GM18520 (cell line): ENCODE measurements around the gene TRIM67.
"Not testable (repeated sequence)": the region's sequence is repeated elsewhere in the genome, so short reads cannot be mapped to it uniquely, and the experiment has no call there.

Experiments
- ATAC-seq: cut with Tn5 transposase; IDR thresholded peaks from one replicate; pipeline ENCODE4 v1.9.1; 2021; ENCODE audit not compliant: unreplicated experiment

TRIM67 gene

DNA sequence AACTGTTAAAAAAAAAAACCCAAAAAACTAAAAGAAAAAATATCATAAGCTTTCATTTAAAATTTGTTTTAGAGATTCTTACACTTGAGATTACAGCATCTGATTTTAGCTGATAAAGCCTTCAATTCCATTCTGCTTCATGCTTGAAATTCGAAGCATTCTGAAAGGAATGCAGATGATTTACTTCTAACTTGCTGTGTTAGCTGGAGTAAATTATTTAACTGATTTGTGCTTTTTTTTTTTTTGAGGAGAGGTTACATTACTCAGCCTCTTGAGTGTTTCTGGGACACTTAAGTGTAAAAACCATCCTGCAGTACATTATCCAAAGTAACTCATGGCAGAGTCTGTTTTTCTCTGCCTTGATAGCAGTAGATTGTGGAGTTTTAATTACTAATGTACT is 4.5 kb upstream of the TRIM67 start:
- ATAC-seq, result no peak

- not testable (repeated sequence) for ATAC-seq
Measured at GRCh38 chr1:231158141-231158540, 3.7 kb upstream of the TRIM67 start.

DNA sequence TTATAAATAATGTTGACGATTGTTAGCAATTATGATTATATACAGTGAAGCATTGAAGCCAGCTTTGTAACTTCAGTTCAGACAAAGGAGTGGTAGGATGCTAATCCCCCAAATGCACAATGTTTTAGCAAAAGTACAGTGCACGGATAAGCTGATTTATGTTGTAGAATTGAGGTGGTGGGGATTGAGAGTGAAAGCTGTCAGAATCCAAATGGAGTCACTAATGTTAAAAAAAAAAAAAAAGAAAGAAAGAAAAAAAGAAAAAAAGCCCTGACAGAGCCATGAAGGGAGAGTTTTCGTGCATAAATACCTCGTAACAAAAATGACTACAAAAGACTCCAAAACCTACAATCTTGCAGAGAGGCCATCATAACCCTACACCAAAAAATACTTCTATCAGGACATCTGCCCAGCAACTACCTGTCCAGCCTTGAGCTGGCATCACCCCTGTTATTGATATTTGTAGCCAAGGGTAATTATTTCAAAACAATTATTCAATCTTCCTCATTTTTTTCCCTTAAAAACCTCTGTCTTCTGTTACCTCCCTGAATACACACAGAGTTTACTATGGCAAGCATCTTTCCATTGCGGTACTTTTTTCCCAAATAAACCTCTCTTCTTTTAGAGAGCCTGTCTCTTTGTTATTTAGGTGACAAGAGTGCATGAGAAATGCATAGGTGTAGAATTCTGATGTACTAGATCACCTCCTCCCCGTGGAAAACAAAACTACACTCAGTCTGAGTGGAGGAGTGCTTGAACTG is 2.5 kb upstream of the TRIM67 start:
- ATAC-seq, result no peak

GRCh38 chr1:231159963-231160761 is 1.7 kb upstream of the TRIM67 start:
- no peak for ATAC-seq

DNA sequence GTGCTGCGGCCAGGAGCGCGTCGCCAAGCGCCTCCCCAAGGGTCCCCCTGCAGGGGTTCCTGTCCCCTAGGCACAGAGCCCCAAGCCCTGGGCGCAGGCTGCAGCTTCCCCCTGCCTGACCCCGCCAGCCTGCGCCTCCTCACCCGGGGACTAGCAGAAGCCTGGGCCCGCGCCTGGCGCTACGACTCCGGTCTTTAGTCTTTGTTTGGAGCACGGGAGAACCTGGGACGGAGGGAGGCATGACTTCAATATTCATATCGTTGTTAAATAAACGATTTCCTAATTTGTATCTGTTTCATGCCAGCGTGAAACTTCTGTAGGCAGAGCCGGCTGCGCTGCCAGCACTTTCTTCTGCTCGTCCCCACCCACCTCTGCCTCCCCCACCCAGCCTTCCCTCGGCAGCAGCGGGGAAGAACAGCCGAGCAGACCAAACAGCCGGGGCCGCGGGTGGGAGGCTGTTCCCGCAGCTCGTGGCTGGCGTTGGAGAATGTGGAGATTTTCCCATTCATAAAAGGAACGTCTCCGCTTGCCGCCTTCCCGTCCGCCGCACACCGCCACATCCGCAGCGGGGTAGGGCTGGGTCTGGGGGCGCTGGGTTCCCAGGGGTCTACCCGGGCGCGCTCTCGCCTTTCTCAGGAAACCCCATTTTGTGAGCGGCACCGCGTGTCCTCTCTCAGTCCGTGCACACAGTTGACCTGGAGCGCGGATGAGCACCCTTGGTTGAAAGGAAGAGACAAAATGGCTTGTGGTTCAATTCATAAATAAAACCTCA is 777 bp upstream of the TRIM67 start:
- ATAC-seq, result no peak

DNA sequence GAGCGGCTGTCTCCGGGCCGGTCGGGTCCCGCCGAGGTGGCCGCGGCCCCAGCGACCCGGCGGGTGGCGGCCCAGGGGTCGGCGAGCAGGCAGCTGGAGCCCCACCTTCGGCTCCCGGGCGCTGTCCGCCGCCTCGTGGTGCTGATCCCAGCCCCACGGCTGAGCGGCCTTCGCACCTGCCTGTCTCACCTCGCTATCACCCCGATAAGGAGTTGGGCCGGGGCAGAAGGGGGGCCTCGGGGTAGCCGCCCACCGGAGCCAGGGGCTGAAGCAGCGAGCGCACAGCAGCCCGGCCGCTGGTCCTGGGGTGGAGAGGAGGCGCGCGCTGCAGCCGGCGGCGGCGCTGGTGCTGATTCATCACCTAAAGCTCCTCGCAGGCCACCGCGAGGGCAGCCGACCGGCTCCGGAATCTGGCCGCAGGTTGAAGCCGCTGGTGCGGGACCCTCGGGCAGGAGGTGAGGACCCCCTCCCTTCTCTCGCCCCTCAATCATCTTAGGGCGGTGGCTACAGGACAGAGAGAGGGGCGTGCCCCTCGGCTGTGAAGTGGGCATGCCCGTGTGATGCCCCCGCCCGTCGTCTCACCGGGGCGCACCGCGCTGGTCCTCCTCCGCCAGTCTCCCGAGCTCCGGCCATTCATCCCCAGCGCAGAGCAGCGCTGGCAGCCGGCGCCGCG is 575 bp downstream of the TRIM67 start:
- no peak for ATAC-seq

DNA sequence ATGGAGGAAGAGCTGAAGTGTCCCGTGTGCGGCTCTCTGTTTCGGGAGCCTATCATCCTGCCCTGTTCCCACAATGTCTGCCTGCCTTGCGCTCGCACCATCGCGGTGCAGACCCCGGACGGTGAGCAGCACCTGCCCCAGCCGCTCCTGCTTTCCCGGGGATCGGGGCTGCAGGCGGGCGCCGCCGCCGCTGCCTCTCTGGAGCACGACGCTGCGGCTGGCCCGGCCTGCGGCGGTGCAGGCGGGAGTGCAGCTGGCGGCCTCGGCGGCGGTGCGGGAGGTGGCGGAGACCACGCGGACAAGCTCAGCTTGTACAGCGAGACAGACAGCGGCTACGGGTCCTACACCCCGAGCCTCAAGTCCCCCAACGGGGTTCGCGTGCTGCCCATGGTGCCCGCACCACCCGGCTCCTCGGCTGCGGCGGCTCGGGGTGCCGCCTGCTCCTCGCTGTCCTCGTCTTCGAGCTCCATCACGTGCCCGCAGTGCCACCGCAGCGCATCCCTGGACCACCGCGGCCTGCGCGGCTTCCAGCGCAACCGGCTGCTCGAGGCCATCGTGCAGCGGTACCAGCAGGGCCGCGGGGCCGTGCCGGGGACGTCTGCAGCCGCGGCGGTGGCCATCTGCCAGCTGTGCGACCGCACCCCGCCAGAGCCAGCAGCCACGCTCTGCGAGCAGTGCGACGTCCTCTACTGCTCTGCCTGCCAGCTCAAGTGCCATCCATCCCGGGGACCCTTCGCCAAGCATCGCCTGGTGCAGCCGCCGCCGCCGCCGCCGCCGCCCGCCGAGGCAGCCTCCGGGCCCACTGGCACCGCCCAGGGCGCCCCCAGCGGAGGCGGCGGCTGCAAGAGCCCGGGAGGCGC is 1.3 kb downstream of the TRIM67 start:
- ATAC-seq, result no peak

DNA sequence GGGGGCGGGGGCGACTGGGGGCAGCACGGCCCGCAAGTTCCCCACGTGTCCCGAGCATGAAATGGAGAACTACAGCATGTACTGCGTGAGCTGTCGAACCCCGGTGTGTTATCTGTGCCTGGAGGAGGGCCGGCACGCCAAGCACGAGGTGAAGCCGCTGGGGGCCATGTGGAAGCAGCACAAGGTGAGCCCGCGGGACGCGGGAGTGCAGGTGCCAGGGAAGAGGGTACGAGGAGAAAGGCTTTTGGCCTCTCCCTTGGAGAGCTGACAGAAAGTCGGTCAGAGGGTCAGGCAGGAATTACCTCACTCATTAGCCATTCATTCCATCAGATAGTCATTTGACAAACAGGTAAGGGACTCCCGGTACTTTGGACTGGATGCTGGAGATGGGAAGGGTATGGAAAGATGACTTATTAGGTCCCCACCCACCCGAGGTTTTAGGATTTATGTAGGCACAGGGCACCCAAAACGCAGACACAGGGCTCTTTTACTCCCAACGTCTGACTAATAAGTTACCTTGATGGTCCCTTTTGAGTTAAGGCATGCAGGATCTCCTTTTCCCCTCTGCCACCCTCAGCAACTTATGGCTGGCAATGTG is 2.1 kb downstream of the TRIM67 start:
- no peak for ATAC-seq

- ATAC-seq, result no peak
Measured at GRCh38 chr1:231165371-231165770, 3.5 kb downstream of the TRIM67 start.

DNA sequence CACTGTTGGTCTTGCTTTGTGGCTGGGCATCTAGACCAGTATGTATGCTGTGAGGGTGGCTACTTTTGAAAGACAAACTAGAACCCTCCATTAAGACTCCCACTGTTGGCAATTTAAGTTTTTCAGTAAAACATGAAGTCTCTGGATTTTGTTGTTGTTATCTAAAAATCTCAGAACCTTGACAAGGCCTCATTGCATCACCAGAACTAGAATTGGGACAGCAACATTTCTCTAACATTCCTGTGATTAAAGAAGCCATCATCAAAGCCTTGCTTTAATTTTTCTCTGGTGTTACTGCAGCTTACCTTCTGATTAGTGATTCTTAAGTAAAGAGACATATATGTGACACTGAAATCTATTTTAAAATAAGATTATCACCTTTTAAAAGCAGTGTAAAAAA is 4.5 kb downstream of the TRIM67 start:
- no peak for ATAC-seq

DNA sequence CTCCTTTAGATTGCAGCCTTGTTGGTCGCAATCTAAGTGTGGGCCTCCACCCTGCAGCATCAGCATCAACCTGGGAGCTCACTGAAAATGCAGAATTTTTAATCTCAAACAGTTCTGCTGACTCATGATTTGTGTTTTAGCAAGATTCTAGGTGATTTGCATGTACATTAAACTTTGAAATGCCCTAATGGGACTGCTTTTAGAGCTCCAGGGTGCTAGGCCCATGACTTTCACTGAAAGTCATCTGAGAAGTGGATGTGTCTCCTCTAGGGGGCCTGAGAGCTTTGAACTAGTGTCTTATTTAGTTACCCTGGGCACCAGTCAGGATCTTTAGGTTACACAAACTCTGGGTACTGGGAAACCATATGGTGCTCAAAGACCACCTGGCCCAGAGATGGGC is 9.0 kb downstream of the TRIM67 start:
- no peak for ATAC-seq

- no peak for ATAC-seq
Measured at GRCh38 chr1:231171623-231172197, 9.9 kb downstream of the TRIM67 start.

DNA sequence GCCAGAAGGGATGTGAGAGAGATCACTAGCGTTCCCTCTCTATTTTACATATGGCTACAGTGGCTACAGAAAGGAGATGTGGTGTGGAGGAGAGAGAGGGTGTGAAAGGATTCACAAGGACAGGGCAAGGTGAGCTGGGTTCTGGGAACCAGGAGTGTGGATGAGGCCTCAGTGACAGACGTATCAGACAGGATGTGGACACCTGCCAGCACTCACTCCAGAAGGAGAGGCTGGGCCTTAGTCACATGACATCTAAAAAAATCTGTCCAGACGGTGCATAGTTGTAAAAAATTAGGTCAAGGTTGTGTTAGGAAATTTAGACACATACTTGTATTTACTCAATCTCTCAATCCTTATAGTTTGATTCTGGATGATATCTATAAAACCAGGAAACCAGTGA is 10.6 kb downstream of the TRIM67 start:
- ATAC-seq, result no peak

DNA sequence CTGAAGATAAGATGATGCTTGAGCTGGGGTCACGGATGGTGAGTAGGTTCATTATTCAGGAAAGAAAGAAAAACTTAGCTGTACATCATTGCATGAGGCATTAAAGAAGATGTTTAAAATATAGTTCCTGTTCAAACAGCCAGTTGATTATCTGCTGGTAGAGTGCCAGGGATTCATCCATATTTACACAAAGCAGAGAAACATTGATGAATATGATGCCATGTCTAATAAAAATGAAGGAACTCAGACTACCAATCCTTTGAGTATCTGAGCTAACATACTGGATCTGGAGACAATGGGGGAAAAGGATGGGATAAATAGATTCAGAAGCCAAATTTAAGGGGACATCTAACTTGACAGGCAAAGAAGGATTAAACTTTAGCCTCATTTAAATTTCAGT is 14.6 kb downstream of the TRIM67 start:
- ATAC-seq, result no peak

GRCh38 chr1:231177226-231177625 is 15.4 kb downstream of the TRIM67 start:
- no peak for ATAC-seq

GRCh38 chr1:231177936-231178335 is 16.1 kb downstream of the TRIM67 start:
- ATAC-seq, result no peak

DNA sequence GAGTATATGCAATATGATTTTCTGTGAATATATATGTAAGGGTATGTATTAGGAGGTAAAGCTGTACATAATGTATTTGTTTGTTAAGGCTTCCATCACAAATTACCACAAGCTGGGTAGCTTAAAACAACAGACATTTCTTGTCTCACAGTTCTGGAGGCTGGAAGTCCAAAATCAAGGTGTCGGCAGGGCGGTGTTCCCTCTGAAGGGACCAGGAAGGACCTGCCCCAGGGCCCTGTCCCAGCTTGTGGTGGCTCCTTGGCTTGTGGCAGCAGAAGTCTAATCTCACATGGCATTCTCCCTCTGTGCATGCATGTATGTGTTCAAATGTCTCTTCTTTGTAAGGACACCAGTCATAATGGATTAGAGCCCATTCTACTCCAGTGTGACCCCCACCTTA is 17.1 kb downstream of the TRIM67 start:
- ATAC-seq, result no peak

GRCh38 chr1:231180034-231180433 is 18.2 kb downstream of the TRIM67 start:
- no peak for ATAC-seq

DNA sequence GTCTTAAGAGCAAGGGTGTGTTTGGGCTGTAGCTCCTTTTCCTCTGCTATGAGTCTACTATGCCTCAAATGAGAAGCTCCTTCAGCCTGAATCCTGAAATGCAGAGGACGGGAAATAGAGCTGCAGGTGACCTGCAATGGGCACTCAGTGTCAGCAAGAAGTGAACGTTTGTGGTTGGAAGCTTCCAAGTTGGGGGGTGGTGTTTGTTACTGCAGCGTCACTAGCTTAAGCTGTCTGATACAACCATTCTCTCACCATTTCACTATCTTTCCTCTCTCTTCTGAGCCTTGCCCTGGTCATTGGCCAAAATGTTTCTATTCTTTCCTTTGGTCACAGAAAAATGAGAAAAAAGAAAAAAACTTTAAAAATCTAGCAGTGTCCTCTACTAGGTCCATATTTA is 19.4 kb downstream of the TRIM67 start:
- no peak for ATAC-seq
